ENCODE measurements around the gene IL19. TPM values are rescaled to one million over a fixed set of nuclear protein-coding genes. Genes with fewer than 3 reads are reported as not detected.

IL19 gene
- total RNA-seq, 1 experiment from 2014 or later, result not detected

GRCh38 chr1:206878456-206878855 lies 107.9 kb downstream of the IL19 start:
- Histone ChIP-seq H3K36me3 (ENCODE audit: low read depth) (no peaks in the 10 kb centered on the region), H3K4me1 (replicated peaks; ENCODE audit: insufficient read depth) (no peaks in the 10 kb centered on the region), H2AFZ (no peak overlapping the region), H3K9me2 (ENCODE audit: insufficient read depth) (no peaks in the 10 kb centered on the region), H3K27ac (no peak overlapping the region), H3K79me2 (ENCODE audit: low read depth) (no peaks in the 10 kb centered on the region), H4K20me1 (ENCODE audit: insufficient read depth) (no peaks in the 10 kb centered on the region), H3K9me3 (ENCODE audit: insufficient read depth, low read depth) (peaks cover 28% of the 10 kb centered on the region; the same call in 1 of the 2 replicates), H3K4me2 (no peak overlapping the region), H3K4me3 (no peak overlapping the region), H3F3A (ENCODE audit: insufficient read depth, low read depth) (no peaks in the 10 kb centered on the region), H3K27me3 (ENCODE audit: insufficient read depth, low read depth) (no peaks in the 10 kb centered on the region)
- intact Hi-C loops (cut with micrococcal nuclease; ENCODE audit: unreplicated experiment), result no loop called here
- TF ChIP-seq CTCF (conservative IDR thresholded peaks at IDR 0.05), result no peak
- TF ChIP-seq EZH2 (IDR thresholded peaks at IDR 0.05; ENCODE audit: low read depth), result no peak
- CTCF ChIA-PET, result no interaction called here
- POLR2A ChIA-PET (ENCODE audit: unreplicated experiment), result no interaction called here
- no peak for DNase-seq
- BruUV-seq (replicated peaks), result no TSS peak

DNA sequence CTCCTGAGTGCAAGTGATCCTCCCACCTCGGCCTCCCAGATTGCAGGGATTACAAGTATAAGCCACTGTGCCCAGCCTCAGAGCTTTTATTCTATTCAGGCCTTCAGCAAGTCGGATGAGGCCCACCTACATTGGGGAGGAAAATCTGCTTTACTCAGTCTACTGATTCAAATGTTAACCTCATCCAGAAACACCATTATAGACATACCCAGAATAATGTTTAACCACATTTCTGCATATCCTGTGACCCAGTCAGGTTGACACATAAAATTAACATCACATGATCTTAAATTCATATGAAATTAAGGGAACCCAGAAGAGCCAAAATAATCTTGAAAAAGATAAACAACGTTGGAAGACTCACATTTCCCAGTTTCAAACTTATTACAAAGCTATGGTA lies 109.7 kb downstream of the IL19 start:
- Histone ChIP-seq H3K79me2 (ENCODE audit: low read depth) (no peaks in the 10 kb centered on the region), H3K4me2 (no peak overlapping the region), H2AFZ (no peak overlapping the region), H3K27ac (no peak overlapping the region), H3K9me2 (ENCODE audit: insufficient read depth) (no peaks in the 10 kb centered on the region), H4K20me1 (ENCODE audit: insufficient read depth) (no peaks in the 10 kb centered on the region), H3K4me3 (no peak overlapping the region), H3K36me3 (ENCODE audit: low read depth) (no peaks in the 10 kb centered on the region), H3K4me1 (replicated peaks; ENCODE audit: insufficient read depth) (no peaks in the 10 kb centered on the region), H3F3A (ENCODE audit: insufficient read depth, low read depth) (no peaks in the 10 kb centered on the region), H3K27me3 (ENCODE audit: insufficient read depth, low read depth) (no peaks in the 10 kb centered on the region), H3K9me3 (ENCODE audit: insufficient read depth, low read depth) (peaks cover 27% of the 10 kb centered on the region; the same call in 1 of the 2 replicates)
- intact Hi-C loops (cut with micrococcal nuclease; ENCODE audit: unreplicated experiment), result no loop called here
- POLR2A ChIA-PET (ENCODE audit: unreplicated experiment), result no interaction called here
- CTCF ChIA-PET, result no interaction called here
- TF ChIP-seq CTCF (conservative IDR thresholded peaks at IDR 0.05), result no peak
- TF ChIP-seq EZH2 (IDR thresholded peaks at IDR 0.05; ENCODE audit: low read depth), result no peak
- no peak for DNase-seq
- no TSS peak for BruUV-seq (replicated peaks)

DNA sequence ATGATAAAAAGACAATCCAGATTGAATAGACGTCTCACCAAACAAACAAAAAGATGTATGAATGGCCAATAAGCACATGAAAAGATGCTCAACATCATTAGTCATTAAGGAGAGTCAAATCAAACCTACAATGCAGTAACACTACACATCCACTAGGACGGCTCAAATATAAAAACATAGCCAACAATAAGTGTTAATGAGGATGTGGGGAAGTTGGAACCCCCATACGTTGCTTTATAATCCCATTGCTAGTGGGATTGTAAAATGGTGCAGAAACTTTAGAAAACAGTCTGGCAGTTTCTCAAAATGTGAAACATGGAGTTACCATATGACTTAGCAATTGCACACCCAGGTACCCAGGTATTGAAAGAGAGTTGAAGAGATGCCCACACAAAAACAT lies 112.0 kb downstream of the IL19 start:
- no peaks in the 10 kb centered on the region for H3K36me3 ChIP-seq (ENCODE audit: low read depth)

DNA sequence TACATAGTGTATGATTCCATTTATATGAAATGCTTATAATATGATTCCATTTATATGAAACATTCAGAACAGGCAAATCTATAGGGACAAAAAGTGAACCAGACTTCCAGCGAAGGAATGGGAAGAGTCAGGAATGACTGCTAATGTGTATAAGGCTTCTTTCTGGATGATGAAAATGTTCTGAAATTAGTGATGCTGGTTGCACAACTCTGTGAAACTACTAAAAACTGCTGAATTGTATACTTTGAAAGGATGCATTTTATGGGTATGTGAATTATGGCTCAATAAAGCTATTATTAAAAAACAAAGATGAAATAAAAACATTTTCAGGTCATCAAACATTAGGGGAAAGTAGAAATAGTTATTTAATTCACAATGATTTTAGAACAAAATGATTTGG lies 112.6 kb downstream of the IL19 start:
- Histone ChIP-seq H4K20me1 (ENCODE audit: insufficient read depth) (no peaks in the 10 kb centered on the region), H3K9me3 (ENCODE audit: insufficient read depth, low read depth) (peaks cover 13% of the 10 kb centered on the region; the same call in 1 of the 2 replicates), H3K27ac (no peak overlapping the region), H3F3A (ENCODE audit: insufficient read depth, low read depth) (no peaks in the 10 kb centered on the region), H3K4me1 (replicated peaks; ENCODE audit: insufficient read depth) (no peaks in the 10 kb centered on the region), H3K36me3 (ENCODE audit: low read depth) (no peaks in the 10 kb centered on the region), H3K9me2 (ENCODE audit: insufficient read depth) (no peaks in the 10 kb centered on the region), H2AFZ (no peak overlapping the region), H3K79me2 (ENCODE audit: low read depth) (no peaks in the 10 kb centered on the region), H3K27me3 (ENCODE audit: insufficient read depth, low read depth) (no peaks in the 10 kb centered on the region), H3K4me2 (no peak overlapping the region), H3K4me3 (no peak overlapping the region)
- no peak for DNase-seq
- ChIA-PET POLR2A (ENCODE audit: unreplicated experiment) (no interaction called here), CTCF (no interaction called here)
- BruUV-seq (replicated peaks), result no TSS peak
- intact Hi-C loops (cut with micrococcal nuclease; ENCODE audit: unreplicated experiment), result no loop called here
- TF ChIP-seq CTCF (conservative IDR thresholded peaks at IDR 0.05) (no peak), EZH2 (IDR thresholded peaks at IDR 0.05; ENCODE audit: low read depth) (no peak)

More for the DNA sequence above, 112.0 kb downstream of the IL19 start:
- no peak for TF ChIP-seq EZH2 (IDR thresholded peaks at IDR 0.05; ENCODE audit: low read depth)
- Histone ChIP-seq H3K4me1 (replicated peaks; ENCODE audit: insufficient read depth) (no peaks in the 10 kb centered on the region), H3K9me2 (ENCODE audit: insufficient read depth) (no peaks in the 10 kb centered on the region), H2AFZ (no peak overlapping the region), H3F3A (ENCODE audit: insufficient read depth, low read depth) (no peaks in the 10 kb centered on the region), H3K27me3 (ENCODE audit: insufficient read depth, low read depth) (no peaks in the 10 kb centered on the region), H3K27ac (no peak overlapping the region), H3K4me2 (no peak overlapping the region), H3K9me3 (ENCODE audit: insufficient read depth, low read depth) (peaks cover 19% of the 10 kb centered on the region; the same call in 1 of the 2 replicates), H4K20me1 (ENCODE audit: insufficient read depth) (no peaks in the 10 kb centered on the region), H3K79me2 (ENCODE audit: low read depth) (no peaks in the 10 kb centered on the region), H3K4me3 (no peak overlapping the region)
- CTCF ChIA-PET, result no interaction called here
- BruUV-seq (replicated peaks), result no TSS peak
- no peak for DNase-seq
- intact Hi-C loops (cut with micrococcal nuclease; ENCODE audit: unreplicated experiment), result no loop called here
- POLR2A ChIA-PET (ENCODE audit: unreplicated experiment), result no interaction called here
